HG03175 (cell line): Measurements from ENCODE around the gene FAM20A.

ENCODE experiments used
- ATAC-seq: cut with Tn5 transposase; IDR thresholded peaks from one replicate; pipeline ENCODE4 v1.9.1; 2021; ENCODE audit warnings: mild to moderate bottlenecking, moderate library complexity; ENCODE audit not compliant: unreplicated experiment

The FAM20A gene

GRCh38 chr17:68611353-68612208 lies 10.4 kb upstream of the FAM20A start:
- ATAC-seq = no peak

- no peak for ATAC-seq
Measured at GRCh38 chr17:68610554-68610953, 9.4 kb upstream of the FAM20A start.

- ATAC-seq = no peak
Measured at GRCh38 chr17:68608515-68609130, 7.5 kb upstream of the FAM20A start.

- no peak for ATAC-seq
Measured at GRCh38 chr17:68606451-68607307, 5.5 kb upstream of the FAM20A start.

- no peak for ATAC-seq
Measured at GRCh38 chr17:68605914-68606313, 4.7 kb upstream of the FAM20A start.

GRCh38 chr17:68603656-68604055 lies 2.5 kb upstream of the FAM20A start:
- no peak for ATAC-seq

- ATAC-seq = no peak
Measured at GRCh38 chr17:68603027-68603426, 1.9 kb upstream of the FAM20A start.

GRCh38 chr17:68602289-68602688 lies 1.1 kb upstream of the FAM20A start:
- ATAC-seq = no peak

GRCh38 chr17:68601565-68602288 lies 560 bp upstream of the FAM20A start:
- no peak for ATAC-seq

GRCh38 chr17:68600067-68600930 lies 868 bp downstream of the FAM20A start:
- no peak for ATAC-seq

- ATAC-seq = no peak
Measured at GRCh38 chr17:68599552-68600066, 1.6 kb downstream of the FAM20A start.

GRCh38 chr17:68599091-68599490 lies 2.1 kb downstream of the FAM20A start:
- ATAC-seq = no peak

GRCh38 chr17:68598545-68598961 lies 2.6 kb downstream of the FAM20A start:
- ATAC-seq = no peak

GRCh38 chr17:68598074-68598473 lies 3.1 kb downstream of the FAM20A start:
- no peak for ATAC-seq

GRCh38 chr17:68596411-68596945 lies 4.7 kb downstream of the FAM20A start:
- ATAC-seq = no peak

- ATAC-seq = no peak
Measured at GRCh38 chr17:68595986-68596385, 5.2 kb downstream of the FAM20A start.

GRCh38 chr17:68595496-68595895 lies 5.7 kb downstream of the FAM20A start:
- ATAC-seq = no peak

- no peak for ATAC-seq
Measured at GRCh38 chr17:68594552-68594951, 6.6 kb downstream of the FAM20A start.
